GM12891 (cell line): ENCODE data around the gene CASR.

ENCODE experiments used
- POLR2AphosphoS5 ChIP-seq: IDR thresholded peaks from 2 replicates; pipeline ENCODE4 v1.6.1; 2011; ENCODE audit warnings: low read depth, low read length, control low read depth
- POU2F2 ChIP-seq: IDR thresholded peaks from 2 replicates; pipeline ENCODE4 v1.6.1; 2011; ENCODE audit warnings: low read depth, mild to moderate bottlenecking, control low read depth, low read length, moderate library complexity
- TAF1 ChIP-seq: IDR thresholded peaks from 2 replicates; pipeline ENCODE4 v1.6.1; 2011; ENCODE audit warnings: low read depth, low read length, control low read depth

GRCh38 chr3:122268257-122269024 is 85.0 kb downstream of the CASR start:
- TF ChIP-seq POLR2AphosphoS5 (no peak), POU2F2 (no peak), TAF1 (no peak)
